OCI-LY7 (cell line): ENCODE data around the gene SPP2. TPM values are rescaled to one million over a fixed set of nuclear protein-coding genes. Genes with fewer than 3 reads are reported as not detected.

Experiments
- BruUV-seq: library from RNA; stranded (reverse); fragments of 400-500 nt; replicated peaks from 2 replicates; lab custom pipeline; 2021; lab: Mats Ljungman, UMichigan
- CTCF ChIA-PET: fragments of 300-600 bp; sonication (Branson Sonifier 250); formaldehyde crosslinking; loops from one replicate; lab custom pipeline; 2022; ENCODE audit warnings: antibody characterized with exemption; ENCODE audit not compliant: unreplicated experiment; lab: Charles Lee
- POLR2A ChIA-PET: fragments of 300-600 bp; sonication (Branson Sonifier 250); formaldehyde crosslinking; loops from one replicate; lab custom pipeline; 2022; ENCODE audit warnings: antibody characterized with exemption; lab: Charles Lee
- DNase-seq: peaks from one replicate; pipeline ENCODE4 v3.0.0-alpha.2; 2015; ENCODE audit warnings: low spot score
- H2AFZ ChIP-seq: fragments of 200-600 bp; sonication (generic), shearing (Covaris generic); 2 replicates; pipeline ENCODE4 v1.6.1; 2014; ENCODE audit warnings: mild to moderate bottlenecking, antibody characterized with exemption, low read length, moderate library complexity
- H3K27ac ChIP-seq: fragments of 200-600 bp; sonication (generic); 2 replicates; pipeline ENCODE4 v1.5.1; 2014; ENCODE audit warnings: mixed run types, low read depth, mild to moderate bottlenecking, moderate library complexity, low read length, inconsistent platforms; ENCODE audit not compliant: poor library complexity, severe bottlenecking
- H3K36me3 ChIP-seq: fragments of 200-600 bp; sonication (generic); 2 replicates; pipeline ENCODE4 v1.6.1; 2014; ENCODE audit warnings: mild to moderate bottlenecking, antibody characterized with exemption, low read length, moderate library complexity, mixed read lengths; ENCODE audit not compliant: insufficient read depth
- H3K4me1 ChIP-seq: fragments of 200-600 bp; sonication (generic); 2 replicates; pipeline ENCODE4 v1.5.1; 2014; ENCODE audit warnings: mild to moderate bottlenecking, low read length; ENCODE audit not compliant: insufficient read depth, poor library complexity, severe bottlenecking
- H3K4me2 ChIP-seq: fragments of 200-600 bp; sonication (generic); 2 replicates; pipeline ENCODE4 v1.6.1; 2014; ENCODE audit warnings: mild to moderate bottlenecking, low read length
- H3K4me3 ChIP-seq: fragments of 200-600 bp; sonication (generic); 2 replicates; pipeline ENCODE4 v1.5.1; 2014; ENCODE audit warnings: mild to moderate bottlenecking, low read depth, low read length; ENCODE audit not compliant: poor library complexity, severe bottlenecking
- H3K79me2 ChIP-seq: fragments of 200-600 bp; sonication (generic); 2 replicates; pipeline ENCODE4 v1.6.1; 2016; ENCODE audit warnings: low read depth, mild to moderate bottlenecking, low read length, moderate library complexity, mixed read lengths; ENCODE audit not compliant: insufficient read depth
- H3K9me2 ChIP-seq: fragments of 200-600 bp; sonication (generic); 2 replicates; pipeline ENCODE4 v1.6.1; 2016; ENCODE audit warnings: mild to moderate bottlenecking, low read length, mixed read lengths; ENCODE audit not compliant: insufficient read depth
- H3K9me3 ChIP-seq: fragments of 200-600 bp; sonication (generic); 2 replicates; pipeline ENCODE4 v1.6.1; 2014; ENCODE audit warnings: mild to moderate bottlenecking, mixed run types, low read length, mixed read lengths
- H4K20me1 ChIP-seq: fragments of 200-600 bp; sonication (generic); 2 replicates; pipeline ENCODE4 v1.6.1; 2014; ENCODE audit warnings: mild to moderate bottlenecking, antibody characterized with exemption, low read length, moderate library complexity, mixed read lengths; ENCODE audit not compliant: insufficient read depth
- EZH2phosphoT487 ChIP-seq: fragments of 200-600 bp; sonication (generic); IDR thresholded peaks from 2 replicates; pipeline ENCODE4 v1.6.1; 2018; ENCODE audit warnings: low read depth, borderline replicate concordance, mild to moderate bottlenecking, mixed run types, antibody characterized with exemption, low read length, moderate library complexity, mixed read lengths
- intact Hi-C: fragments of 100-400 bp; cut with micrococcal nuclease; formaldehyde crosslinking; loops from one replicate; pipeline ENCODE4 v1.10.0; 2022; ENCODE audit not compliant: unreplicated experiment
- total RNA-seq, 2 experiments: library from RNA; depleted of rRNA in 1 of 2; stranded (reverse); fragments of >200 nt in 1 of 2; shearing (Covaris generic) in 1 of 2; gene quantifications; 2 replicates each; pipeline ENCODE4 v1.2.3, GENCODE V29; 2014 to 2022
- TF ChIP-seq, protein P1 (sequence below): fragments of 200-600 bp; sonication (generic); conservative IDR thresholded peaks from 2 replicates; pipeline ENCODE4 v1.5.1; 2014; ENCODE audit warnings: mild to moderate bottlenecking, antibody characterized with exemption, low read length, moderate library complexity, mixed read lengths

The SPP2 gene
- total RNA-seq, 2 experiments from 2014 or later, result not detected

GRCh38 chr2:234002281-234002680 lies 48.2 kb upstream of the SPP2 start:
- Histone ChIP-seq H3K9me2 (no peaks in the 10 kb centered on the region), H3K36me3 (no peaks in the 10 kb centered on the region), H4K20me1 (no peaks in the 10 kb centered on the region), H3K79me2 (no peaks in the 10 kb centered on the region), H3K4me3 (no peak overlapping the region), H2AFZ (no peak overlapping the region), H3K9me3 (no peaks in the 10 kb centered on the region), H3K4me2 (no peak overlapping the region), H3K4me1 (no peaks in the 10 kb centered on the region), H3K27ac (no peak overlapping the region)
- POLR2A ChIA-PET, result no interaction called here
- no peak for DNase-seq
- no TSS peak for BruUV-seq
- CTCF ChIA-PET, result no interaction called here
- intact Hi-C loops, result no loop called here
- TF ChIP-seq, protein P1, sequence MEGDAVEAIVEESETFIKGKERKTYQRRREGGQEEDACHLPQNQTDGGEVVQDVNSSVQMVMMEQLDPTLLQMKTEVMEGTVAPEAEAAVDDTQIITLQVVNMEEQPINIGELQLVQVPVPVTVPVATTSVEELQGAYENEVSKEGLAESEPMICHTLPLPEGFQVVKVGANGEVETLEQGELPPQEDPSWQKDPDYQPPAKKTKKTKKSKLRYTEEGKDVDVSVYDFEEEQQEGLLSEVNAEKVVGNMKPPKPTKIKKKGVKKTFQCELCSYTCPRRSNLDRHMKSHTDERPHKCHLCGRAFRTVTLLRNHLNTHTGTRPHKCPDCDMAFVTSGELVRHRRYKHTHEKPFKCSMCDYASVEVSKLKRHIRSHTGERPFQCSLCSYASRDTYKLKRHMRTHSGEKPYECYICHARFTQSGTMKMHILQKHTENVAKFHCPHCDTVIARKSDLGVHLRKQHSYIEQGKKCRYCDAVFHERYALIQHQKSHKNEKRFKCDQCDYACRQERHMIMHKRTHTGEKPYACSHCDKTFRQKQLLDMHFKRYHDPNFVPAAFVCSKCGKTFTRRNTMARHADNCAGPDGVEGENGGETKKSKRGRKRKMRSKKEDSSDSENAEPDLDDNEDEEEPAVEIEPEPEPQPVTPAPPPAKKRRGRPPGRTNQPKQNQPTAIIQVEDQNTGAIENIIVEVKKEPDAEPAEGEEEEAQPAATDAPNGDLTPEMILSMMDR, result no peak
- no peak for TF ChIP-seq EZH2phosphoT487

GRCh38 chr2:234003972-234004617 lies 46.4 kb upstream of the SPP2 start:
- H3K9me2 ChIP-seq, result no peaks in the 10 kb centered on the region
- no peaks in the 10 kb centered on the region for H4K20me1 ChIP-seq
- TF ChIP-seq, protein P1, result no peak
- TF ChIP-seq EZH2phosphoT487, result no peak
- no peak overlapping the region for H3K4me2 ChIP-seq
- POLR2A ChIA-PET, result no interaction called here
- H3K4me1 ChIP-seq, result no peaks in the 10 kb centered on the region
- no peak for DNase-seq
- no peaks in the 10 kb centered on the region for H3K9me3 ChIP-seq
- BruUV-seq, result no TSS peak
- no peak overlapping the region for H3K27ac ChIP-seq
- CTCF ChIA-PET, result no interaction called here
- no peak overlapping the region for H3K4me3 ChIP-seq
- H3K36me3 ChIP-seq, result no peaks in the 10 kb centered on the region
- intact Hi-C loops, result no loop called here
- H3K79me2 ChIP-seq, result no peaks in the 10 kb centered on the region
- H2AFZ ChIP-seq, result no peak overlapping the region

- no peaks in the 10 kb centered on the region for H3K9me2 ChIP-seq
- no peak overlapping the region for H2AFZ ChIP-seq
- no peaks in the 10 kb centered on the region for H3K36me3 ChIP-seq
- no peak for DNase-seq
- no peaks in the 10 kb centered on the region for H4K20me1 ChIP-seq
- no peak overlapping the region for H3K4me2 ChIP-seq
- no peaks in the 10 kb centered on the region for H3K79me2 ChIP-seq
- BruUV-seq, result no TSS peak
- intact Hi-C loops, result no loop called here
- no peak overlapping the region for H3K4me3 ChIP-seq
- no peaks in the 10 kb centered on the region for H3K9me3 ChIP-seq
- TF ChIP-seq EZH2phosphoT487, result no peak
- TF ChIP-seq, protein P1, result no peak
- POLR2A ChIA-PET, result no interaction called here
- no peaks in the 10 kb centered on the region for H3K4me1 ChIP-seq
- no peak overlapping the region for H3K27ac ChIP-seq
- CTCF ChIA-PET, result no interaction called here
Measured at GRCh38 chr2:234005126-234005525, 45.4 kb upstream of the SPP2 start.
